Hypothalamus (tissue), 51 donors: ENCODE results near the gene RGPD8.
"Not testable (repeated sequence)": the region's sequence is repeated elsewhere in the genome, so short reads cannot be mapped to it uniquely, and the experiment has no call there.

ENCODE experiments used
- DNase-seq, 51 donors: peaks; one replicate each; lab custom pipeline; 2025; lab: John Stamatoyannopoulos, UW

RGPD8 gene

DNA sequence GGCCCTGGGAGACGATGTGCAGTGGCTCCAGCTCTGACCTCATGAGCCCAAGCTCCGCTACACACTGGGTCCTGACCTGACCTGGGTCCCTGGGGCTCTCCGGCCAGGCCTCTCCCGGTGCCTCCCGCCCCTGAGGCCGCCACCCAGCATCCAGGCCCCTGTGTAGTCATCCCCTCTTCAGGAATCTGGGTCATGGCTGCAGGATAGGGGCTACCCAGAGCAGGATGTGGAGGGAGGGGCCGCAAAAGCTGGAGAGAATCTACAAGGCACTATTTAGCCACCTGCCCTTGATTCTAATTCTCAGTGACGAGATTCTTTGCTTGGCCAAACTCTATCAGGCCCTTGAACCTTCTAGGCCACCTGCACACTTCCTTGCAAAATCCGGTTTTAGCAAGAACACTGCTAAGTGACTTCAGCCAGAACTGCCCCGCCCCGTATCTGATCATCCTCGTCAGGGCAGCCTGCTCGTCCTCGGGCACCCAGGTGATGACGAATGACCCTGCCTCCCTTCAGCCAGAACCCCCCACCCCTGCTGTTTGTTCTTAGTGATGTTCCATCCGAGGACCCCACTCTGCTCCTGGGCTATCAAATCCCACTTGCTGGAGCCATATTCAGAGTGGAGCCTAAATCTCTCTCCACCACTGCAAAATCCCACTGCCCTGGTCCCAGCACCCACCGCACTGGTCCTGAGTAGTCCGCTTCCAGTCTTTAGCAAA, 2.4 kb upstream of the RGPD8 start:
- DNase-seq = not testable (repeated sequence)

- DNase-seq = not testable (repeated sequence)
These were observed 1.7 kb upstream of the RGPD8 start for GRCh38 chr2:112434890-112435715.

GRCh38 chr2:112433932-112434730, 686 bp upstream of the RGPD8 start:
- DNase-seq = no peak

DNA sequence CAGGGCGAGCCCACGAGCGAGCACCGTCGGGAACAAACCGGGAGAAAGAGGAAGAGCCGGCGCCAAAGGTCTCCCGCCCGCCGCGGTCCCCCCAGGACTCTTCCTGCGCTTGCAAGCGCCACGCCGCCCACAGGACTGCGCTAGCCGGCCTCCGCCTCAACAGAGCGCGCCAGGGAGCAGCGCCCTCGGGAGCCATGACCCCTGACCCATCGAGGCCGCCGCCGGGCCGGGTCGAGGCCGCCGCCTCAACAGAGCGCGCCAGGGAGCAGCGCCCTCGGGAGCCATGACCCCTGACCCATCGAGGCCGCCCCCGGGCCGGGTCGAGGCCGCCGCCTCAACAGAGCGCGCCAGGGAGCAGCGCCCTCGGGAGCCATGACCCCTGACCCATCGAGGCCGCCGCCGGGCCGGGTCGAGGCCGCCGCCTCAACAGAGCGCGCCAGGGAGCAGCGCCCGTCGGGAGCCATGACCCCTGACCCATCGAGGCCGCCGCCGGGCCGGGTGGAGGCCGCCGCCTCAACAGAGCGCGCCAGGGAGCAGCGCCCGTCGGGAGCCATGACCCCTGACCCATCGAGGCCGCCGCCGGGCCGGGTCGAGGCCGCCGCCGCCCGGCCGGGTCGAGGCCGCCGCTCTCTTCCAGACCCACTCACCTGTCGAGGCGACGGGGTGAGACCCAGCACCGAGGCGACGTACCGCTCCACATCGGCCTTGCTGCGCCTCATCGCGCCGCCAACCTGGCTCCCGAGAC, 538 bp downstream of the RGPD8 start:
- not testable (repeated sequence) for DNase-seq

- DNase-seq = not testable (repeated sequence)
These were observed 1.1 kb downstream of the RGPD8 start for GRCh38 chr2:112432390-112432734.

- DNase-seq = not testable (repeated sequence)
These were observed 1.7 kb downstream of the RGPD8 start for GRCh38 chr2:112431587-112432295.

DNA sequence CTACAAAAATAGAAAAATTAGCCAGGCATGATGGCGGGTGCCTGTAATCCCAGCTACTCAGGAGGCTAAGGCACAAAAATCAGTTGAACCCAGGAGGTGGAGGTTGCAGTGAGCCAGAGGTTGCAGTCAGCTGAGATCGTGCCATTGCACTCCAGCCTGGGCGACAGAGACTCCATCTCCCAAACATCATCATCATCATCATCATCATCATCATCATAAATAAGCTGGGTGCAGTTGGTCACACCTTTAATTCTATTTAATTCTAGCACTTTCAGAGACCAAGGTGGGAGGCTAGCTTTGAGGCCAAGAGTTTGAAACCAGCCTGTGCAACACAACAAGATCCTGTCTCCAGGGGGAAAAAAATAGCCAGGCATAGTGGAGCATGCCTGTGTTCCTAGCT, 8.9 kb downstream of the RGPD8 start:
- not testable (repeated sequence) for DNase-seq

DNA sequence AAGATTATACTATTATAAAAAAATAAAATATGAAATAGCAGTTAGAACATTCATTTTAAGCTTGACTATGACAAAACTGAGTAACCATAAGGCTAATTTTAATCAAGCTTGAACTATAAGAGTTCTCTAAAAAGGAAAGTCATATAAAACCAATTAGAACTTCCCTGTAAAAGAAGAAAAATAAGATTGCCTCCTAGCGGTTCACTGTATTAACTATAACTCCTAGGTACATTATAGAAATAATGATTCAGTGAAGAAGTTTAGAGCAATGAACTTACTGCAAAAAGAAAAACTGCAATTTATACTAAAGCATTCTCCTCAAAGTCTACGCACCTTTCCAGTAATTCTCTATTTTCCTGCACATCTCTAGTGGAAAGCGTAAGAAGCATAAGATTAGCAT, 16.6 kb downstream of the RGPD8 start:
- not testable (repeated sequence) for DNase-seq

DNA sequence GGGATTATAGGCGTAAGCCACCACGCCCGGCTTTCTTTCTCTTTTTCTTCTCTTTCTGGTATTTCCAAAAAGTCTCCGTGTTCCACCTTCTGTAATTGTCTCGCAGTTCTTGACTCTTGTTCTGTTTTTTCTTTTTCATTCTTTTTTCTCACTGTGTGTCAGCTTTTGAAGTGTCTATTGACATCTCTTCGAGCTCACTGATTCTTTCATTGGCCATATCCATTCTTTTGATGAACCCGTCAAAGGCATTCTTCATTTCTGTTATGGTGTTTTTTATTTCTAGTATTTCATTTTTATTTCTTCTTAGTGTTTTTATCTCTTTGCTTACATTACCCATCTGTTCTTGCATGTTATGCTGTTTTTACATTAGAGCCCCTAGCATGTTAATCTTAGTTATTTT, 73.4 kb downstream of the RGPD8 start:
- DNase-seq = not testable (repeated sequence)

GRCh38 chr2:112354335-112354734, 79.1 kb downstream of the RGPD8 start:
- DNase-seq = not testable (repeated sequence)

GRCh38 chr2:112352809-112353603, 80.4 kb downstream of the RGPD8 start:
- DNase-seq = not testable (repeated sequence)

- DNase-seq = not testable (repeated sequence)
These were observed 81.2 kb downstream of the RGPD8 start for GRCh38 chr2:112352292-112352691.

- DNase-seq = no peak
These were observed 88.1 kb downstream of the RGPD8 start for GRCh38 chr2:112345030-112346027.

DNA sequence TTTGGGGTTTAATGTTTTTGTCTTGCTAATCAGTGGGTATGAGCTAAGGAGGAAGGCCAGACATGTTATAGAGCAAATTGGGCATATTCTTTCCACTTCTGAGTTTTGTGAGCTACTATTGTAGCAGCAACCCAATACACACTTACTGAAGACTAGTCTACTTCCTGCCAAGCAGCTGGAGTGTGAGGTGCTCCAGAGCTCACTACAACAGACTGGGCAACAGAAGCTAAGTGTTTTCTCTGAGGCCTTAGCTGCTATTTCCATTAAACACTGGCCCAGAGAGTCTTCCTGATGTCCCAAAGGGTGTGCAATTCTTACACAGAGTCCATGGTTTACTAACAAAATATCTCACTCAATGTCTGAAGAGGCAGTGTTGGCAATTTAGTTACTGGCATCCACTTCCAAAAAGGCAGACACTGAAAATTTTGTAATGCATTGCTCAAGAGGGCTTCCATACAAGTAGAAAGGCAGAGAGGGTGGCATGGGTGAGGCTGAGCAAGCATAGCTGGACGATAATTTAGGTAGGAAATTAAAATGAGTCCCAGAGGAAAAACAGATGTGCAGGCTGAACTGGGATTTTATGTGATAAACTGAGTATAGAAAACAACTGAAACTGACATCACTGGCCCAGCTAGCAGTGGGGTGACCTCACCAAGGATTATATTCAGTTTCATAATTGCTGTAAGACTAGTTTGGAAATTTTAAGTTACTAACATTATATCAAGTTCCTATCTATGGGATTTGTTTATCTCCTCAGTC, 89.4 kb downstream of the RGPD8 start:
- no peak for DNase-seq

GRCh38 chr2:112342067-112342550, 91.3 kb downstream of the RGPD8 start:
- no peak for DNase-seq

DNA sequence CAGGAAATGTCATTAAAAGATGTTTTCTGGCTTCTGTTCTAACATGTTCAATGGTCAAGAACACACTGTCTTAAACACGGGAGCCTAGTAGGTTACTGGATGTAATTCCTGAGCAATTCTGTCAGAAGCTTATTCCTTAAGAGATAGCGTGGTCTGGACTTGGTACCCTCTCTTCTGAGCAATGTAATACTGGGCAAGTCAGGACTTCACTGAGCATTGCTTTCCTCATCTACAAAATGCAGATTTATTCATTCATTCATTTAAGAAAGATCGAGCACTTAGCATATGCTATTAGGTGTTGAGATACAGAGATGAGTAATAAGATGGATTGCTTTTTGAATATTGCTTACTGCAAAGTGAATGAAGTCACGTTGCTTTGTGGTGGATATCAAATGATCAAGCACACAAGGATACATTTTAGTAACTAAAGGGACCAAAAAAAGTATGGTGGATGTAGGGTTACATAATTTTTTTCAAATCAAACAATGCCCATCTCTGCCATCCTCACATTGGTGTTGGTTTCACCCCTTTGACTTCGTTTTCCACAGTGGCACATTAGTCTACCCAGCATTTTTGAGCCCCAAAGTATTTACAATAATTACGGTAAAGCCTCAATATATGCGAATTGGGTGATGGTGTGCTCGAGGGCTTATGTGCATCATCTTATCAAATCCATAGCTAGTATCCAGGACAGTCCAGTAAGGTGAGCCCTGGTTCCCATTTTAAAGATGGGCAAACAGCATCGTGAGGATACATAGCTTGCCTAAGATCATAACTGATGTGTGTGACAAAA, 92.8 kb downstream of the RGPD8 start:
- no peak for DNase-seq
